PC-3 (cell line): ENCODE measurements around the gene RAB7B.

Experiments used
- CTCF ChIP-seq: fragments of 300-600 bp; sonication (generic); conservative IDR thresholded peaks from 2 replicates; pipeline ENCODE4 v1.5.1; 2017; ENCODE audit warnings: antibody characterized with exemption, low read depth, mild to moderate bottlenecking, low read length
- EZH2 ChIP-seq: fragments of 300-600 bp; sonication (generic); IDR thresholded peaks from one replicate; pipeline ENCODE4 v1.6.1; 2017; ENCODE audit warnings: antibody characterized with exemption, mild to moderate bottlenecking, low read length; ENCODE audit not compliant: unreplicated experiment
- EZH2phosphoT487 ChIP-seq: fragments of 300-600 bp; sonication (generic); IDR thresholded peaks from 2 replicates; pipeline ENCODE4 v1.6.1; 2018; ENCODE audit warnings: mild to moderate bottlenecking, antibody characterized with exemption, low read length, borderline replicate concordance

- no peak for TF ChIP-seq EZH2phosphoT487
- TF ChIP-seq EZH2: no peak
- no peak for TF ChIP-seq CTCF
These were observed 54.3 kb downstream of the RAB7B start for GRCh38 chr1:205948886-205949285.
